GM18499 (cell line): ENCODE measurements around the gene SNRNP200.
A peak's percentile ranks its signal among the peaks of the same experiment; 100 is the strongest.

Experiments used
- ATAC-seq: cut with Tn5 transposase; IDR thresholded peaks from one replicate; pipeline ENCODE4 v1.9.1; 2021; ENCODE audit warnings: moderate number of reproducible peaks; ENCODE audit not compliant: insufficient read depth, unreplicated experiment

Gene SNRNP200

GRCh38 chr2:96253006-96253405 is 52.3 kb downstream of the SNRNP200 start:
- ATAC-seq: no peak

DNA sequence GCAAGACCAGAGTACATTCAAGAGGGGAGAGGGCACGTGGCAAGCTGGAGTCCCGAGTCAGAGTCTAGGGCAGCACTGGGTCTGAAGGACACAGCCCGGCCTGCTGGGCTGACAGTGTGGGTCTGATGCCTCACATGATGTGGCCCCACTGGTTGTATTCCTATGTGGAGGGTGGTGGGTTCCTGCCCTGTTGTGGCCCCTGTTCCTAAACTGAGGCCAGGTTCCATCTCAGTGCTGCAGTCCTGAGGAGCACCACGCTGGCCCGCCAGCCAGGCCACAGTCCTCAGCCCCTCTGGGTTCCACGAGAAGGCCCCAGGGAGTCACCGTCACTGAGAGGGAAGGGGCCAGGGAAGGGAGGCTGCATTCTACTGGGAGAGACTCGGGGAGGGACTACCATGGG is 52.8 kb downstream of the SNRNP200 start:
- ATAC-seq: no peak

- ATAC-seq: no peak
Measured at GRCh38 chr2:96251721-96252292, 53.5 kb downstream of the SNRNP200 start.

DNA sequence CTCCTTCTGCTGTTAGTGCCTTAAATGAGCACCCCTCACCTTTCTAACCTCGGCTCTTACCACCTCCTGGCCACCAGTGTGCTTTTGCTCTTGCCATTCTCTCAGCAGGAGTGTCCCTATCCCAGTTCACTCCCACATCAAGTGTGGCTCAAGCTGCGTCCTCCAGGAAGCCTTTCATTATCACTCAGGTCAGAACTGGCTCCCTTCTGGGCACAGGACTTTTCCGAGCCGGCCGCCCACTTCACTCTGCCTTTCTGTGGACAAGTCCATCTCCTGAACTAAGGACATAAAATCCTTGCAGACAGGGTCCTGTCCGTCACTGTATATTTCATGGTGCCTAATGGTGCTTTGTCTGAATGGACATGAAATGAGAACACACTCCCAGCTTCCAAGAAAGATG is 55.2 kb downstream of the SNRNP200 start:
- ATAC-seq: no peak

DNA sequence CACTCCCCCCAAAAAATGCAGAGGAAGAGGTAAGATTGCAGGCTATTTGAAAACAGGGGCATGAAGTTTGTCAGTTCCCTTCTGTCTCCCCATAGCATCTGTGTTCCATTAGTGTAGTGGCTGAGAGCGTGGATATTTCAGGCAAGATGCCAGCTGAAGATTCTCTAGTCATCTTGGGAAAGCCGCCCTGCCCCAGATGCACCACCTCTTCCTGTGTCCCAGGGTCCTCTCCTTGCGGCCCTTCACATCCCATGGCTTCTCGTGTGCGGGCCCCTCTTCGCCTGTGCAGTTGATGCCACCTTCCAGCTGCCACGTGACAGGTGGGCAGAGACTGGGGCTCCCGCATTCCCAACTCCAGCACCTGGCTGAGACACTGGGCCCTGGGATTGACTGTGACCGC is 55.7 kb downstream of the SNRNP200 start:
- no peak for ATAC-seq

- ATAC-seq: no peak
Measured at GRCh38 chr2:96248624-96249023, 56.7 kb downstream of the SNRNP200 start.

GRCh38 chr2:96247896-96248295 is 57.5 kb downstream of the SNRNP200 start:
- ATAC-seq: no peak

- ATAC-seq: no peak
Measured at GRCh38 chr2:96247009-96247408, 58.3 kb downstream of the SNRNP200 start.

DNA sequence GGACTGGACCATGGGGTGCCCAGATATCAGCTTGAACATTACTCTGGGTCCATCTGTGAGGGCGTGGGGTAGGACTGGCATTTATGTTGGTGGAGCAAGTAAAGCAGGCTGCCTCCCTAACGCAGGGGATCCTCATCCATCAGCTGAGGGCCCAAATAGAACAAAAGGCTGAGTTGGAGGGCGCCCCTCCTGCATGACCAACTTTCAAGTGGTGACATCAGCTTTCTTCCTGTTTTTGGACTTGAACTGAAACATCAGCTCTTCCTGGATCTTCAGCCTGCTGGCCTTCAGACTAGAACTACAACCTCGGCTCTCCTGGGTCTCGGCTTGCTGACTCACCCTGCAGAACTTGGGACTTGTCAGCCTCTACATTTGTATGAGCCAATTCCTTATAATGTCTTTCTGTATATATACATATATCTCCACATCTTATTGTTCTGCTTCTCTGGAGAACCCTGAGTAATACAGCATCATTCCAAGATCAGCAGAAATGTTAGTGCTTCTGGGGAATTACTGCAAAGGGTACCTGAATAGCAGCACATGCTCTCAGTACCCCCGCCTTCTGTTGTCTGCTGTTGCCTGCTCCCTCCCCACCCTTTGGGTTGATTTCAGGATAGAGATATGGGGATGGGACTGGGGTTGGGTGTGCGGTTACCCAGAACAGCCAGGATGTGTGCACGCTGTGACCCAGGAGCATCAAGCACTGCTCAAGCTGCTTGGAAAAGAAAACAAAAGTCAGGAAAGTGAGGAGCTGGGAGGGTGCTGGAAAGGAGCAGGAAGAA is 59.5 kb downstream of the SNRNP200 start:
- ATAC-seq: no peak

GRCh38 chr2:96243843-96244242 is 61.5 kb downstream of the SNRNP200 start:
- no peak for ATAC-seq

DNA sequence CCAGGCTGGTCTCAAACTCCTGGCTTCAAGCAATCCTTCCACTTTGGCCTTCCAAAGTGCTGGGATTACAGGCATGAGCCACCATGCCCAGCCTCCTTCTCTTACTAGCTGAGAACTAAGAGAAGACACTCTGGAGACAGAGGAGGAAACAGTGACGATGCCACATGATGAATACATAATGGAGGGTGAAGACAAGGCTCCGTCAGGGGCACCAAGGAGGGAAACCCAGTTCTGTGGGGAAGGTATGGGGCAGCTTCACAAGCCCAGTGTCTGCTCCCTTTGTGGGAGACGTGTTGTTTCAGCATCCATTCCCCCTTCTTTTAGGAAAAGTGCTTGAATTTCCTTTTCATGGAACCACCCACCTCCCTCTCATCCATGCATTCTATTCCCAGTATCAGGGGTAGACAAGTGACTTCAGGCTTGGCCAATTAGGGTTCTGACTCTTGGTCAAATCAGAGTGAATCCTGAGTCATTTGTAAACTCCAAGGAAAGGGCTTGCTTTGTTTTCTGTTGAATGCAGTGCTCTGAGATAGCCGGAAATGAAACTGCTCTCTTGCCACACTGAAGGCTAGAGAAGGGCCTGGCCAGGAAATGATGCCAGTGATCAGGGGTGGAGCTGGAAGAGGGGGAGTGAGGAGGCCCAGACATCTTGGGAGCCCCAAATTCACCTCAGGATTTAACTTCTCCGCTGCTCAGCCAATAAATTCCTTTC is 63.3 kb downstream of the SNRNP200 start:
- ATAC-seq: peak; percentile 62

GRCh38 chr2:96241227-96241626 is 64.1 kb downstream of the SNRNP200 start:
- no peak for ATAC-seq

DNA sequence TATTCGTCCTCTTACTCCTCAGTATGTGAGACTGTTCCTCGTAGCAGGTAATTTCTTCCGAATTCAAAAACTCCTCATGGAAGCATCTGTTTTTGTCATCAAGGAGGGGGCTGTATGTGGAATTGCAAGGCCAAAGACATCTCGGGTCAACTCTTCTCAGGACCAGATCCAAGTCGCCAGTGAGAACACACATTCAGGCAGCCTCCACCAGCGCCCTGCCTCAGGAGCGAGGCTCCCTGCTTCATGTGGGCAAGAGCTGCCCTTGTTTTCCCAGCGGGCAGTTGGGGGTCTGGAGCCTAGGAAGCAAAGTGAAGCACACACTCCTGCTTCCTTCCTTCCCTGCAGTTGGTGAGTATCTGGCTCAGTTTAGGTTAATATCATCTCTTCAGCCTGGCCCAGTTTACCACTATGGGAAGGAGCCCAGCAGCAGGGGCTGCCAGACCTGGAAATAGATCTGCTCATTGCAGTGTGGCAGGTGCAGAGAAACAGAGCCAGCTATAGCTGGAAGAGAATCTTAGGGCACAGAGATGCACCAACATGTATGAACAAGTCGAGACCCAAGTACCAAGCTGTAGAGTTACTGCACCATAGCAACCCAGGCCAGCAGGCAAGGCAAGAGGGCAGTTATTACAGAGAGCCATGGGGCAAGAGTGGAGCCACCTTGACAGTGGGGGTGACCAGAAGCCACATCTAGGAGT is 64.9 kb downstream of the SNRNP200 start:
- ATAC-seq: no peak

DNA sequence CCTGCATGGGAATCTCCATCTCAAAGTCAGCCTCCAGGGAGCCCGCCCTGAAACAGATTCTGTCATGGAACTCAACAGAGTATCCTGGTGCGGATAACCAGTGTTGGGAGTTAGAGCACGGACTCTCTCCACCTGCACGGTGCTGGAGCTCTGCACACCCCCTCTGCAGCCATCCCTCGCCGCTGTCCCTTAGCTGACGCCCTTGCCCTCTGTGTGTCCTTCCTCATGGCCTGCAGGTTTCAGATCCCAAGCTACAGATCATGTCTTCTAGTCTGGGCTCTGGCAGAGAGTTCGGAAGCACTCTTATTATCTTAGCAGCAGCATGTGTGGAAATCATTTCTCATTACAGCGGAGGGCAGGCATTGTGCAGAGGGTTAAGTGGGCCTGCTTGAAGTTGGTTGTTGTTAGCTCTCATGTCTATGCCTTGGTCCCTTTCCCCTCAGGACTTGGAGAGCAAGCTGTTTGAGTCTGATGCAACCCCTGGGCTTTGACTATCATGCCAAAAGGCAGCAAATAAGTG is 65.5 kb downstream of the SNRNP200 start:
- ATAC-seq: no peak

DNA sequence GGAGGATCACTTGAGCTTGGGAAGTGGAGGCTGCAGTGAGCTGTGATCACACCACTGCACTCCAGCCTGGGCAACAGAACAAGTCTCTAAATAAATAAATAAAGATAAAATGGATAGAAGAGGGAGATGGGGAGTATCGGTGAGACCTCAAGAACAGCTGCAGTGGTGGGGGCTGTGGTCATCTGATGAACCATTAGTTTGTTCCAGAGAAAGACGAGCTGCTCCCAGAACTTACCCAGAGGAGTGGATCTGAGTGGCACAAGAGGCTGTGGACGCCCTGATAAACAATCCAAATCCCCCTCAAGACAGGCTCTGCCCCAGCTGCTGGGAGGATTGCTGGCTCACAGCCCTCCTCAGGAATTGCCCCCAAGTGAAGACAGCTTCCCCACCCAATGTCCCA is 66.3 kb downstream of the SNRNP200 start:
- no peak for ATAC-seq

GRCh38 chr2:96238266-96238665 is 67.1 kb downstream of the SNRNP200 start:
- ATAC-seq: no peak

- ATAC-seq: no peak
Measured at GRCh38 chr2:96236882-96237281, 68.5 kb downstream of the SNRNP200 start.

DNA sequence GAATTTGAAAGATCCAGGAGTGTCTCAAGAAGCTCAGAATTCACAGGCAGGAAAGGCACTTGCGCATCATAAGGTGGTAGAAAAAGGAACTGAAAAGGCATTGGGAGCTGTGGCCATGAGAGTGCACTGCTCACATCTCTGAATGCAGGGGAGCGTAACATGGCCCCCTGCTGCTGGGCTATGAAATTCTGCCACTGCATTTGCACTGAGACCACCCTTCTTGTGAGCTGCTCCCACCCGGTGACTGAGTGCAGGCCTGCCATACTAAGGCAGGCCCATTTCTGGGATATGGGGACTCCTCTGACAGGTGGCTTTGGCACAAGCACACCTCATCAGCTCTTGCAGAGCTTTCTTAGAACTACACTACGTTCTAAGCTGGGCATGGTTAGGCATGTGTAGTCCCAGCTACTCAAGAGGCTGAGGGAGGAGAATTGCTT is 71.4 kb downstream of the SNRNP200 start:
- ATAC-seq: peak; percentile 80

DNA sequence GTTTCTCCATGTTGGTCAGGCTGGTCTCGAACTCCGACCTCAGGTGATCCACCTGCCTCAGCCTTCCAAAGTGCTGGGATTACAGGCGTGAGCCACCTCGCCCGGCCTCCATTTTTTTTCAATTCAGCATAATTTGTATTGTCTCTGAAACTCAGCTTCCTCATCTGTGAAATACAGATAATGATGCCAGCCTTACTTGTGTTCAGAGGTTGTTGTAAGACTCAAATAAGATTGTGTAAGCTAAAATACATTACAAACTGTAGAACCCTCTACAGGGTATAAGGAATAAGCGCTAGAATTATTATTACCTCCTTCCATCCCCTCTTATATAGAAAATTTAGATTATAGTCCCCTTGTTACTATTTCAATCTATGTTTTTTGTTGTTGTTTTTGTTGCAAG is 71.9 kb downstream of the SNRNP200 start:
- no peak for ATAC-seq

DNA sequence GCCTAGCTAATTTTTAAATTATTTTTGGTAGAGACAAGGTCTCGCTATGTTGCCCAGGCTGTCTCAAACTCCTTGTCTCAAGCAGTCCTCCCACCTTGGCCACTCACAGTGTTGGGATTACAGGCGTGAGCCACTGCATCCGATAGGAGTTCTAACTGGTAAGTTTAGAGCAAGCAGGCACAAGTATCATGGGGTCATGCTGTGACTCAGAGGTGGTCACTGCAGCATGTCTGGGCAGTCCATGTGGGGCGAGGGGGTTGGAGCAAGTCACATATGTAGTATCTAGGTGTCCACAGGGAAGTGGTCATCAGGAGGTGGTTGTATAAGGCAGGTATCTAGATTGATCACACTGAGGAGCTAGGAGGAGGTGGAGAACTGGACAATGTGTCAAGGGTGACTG is 74.0 kb downstream of the SNRNP200 start:
- ATAC-seq: no peak
